ENCODE measurements around the gene USH2A. TPM values are rescaled to one million over a fixed set of nuclear protein-coding genes. Genes with fewer than 3 reads are reported as not detected.

The USH2A gene
- total RNA-seq, 4 donors from 2014 or later = under 0.01 TPM; not detected in 3

DNA sequence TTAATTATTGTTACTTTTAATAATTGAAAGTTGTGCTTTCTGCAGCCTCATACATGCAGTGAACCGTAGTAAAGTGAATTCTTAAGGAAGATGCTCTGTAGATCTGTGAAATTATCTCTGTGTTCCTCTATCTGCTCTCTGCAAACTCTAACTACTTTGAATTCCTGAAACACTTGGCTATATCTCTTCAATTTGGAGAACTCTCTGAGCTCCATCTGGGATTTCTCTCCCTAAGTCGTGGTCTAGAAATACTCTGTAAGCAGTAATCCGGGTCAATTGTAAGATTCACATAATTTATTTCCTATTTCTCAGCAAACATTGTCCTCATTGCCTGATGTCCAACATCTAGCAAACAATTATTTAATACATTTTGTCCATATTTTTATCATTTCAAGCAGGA is 164.9 kb downstream of the USH2A start:
- Histone ChIP-seq H3K9me3 (no peaks in the 10 kb centered on the region), H3K27ac (no peak overlapping the region), H3K4me3 (no peak overlapping the region), H3K27me3 (no peaks in the 10 kb centered on the region), H3K36me3 (no peaks in the 10 kb centered on the region), H3K4me1 (no peaks in the 10 kb centered on the region)
- in situ Hi-C loops (cut with MboI; ENCODE audit: low pct_ligation_motif_present in 1 of 4, low pct_unique_long_range_greater_than_20kb in 1 of 4, low sequenced_read_pairs in 3 of 4) (no loop called here), intact Hi-C loops (cut with DNase I; ENCODE audit: low total_unique reads) (no loop called here)
- no peak for TF ChIP-seq POLR2A (IDR thresholded peaks at IDR 0.05)
- no peak for TF ChIP-seq EP300 (IDR thresholded peaks at IDR 0.05; ENCODE audit: low read depth)
- TF ChIP-seq POLR2AphosphoS5 (IDR thresholded peaks at IDR 0.05) = no peak
- TF ChIP-seq, protein P1, sequence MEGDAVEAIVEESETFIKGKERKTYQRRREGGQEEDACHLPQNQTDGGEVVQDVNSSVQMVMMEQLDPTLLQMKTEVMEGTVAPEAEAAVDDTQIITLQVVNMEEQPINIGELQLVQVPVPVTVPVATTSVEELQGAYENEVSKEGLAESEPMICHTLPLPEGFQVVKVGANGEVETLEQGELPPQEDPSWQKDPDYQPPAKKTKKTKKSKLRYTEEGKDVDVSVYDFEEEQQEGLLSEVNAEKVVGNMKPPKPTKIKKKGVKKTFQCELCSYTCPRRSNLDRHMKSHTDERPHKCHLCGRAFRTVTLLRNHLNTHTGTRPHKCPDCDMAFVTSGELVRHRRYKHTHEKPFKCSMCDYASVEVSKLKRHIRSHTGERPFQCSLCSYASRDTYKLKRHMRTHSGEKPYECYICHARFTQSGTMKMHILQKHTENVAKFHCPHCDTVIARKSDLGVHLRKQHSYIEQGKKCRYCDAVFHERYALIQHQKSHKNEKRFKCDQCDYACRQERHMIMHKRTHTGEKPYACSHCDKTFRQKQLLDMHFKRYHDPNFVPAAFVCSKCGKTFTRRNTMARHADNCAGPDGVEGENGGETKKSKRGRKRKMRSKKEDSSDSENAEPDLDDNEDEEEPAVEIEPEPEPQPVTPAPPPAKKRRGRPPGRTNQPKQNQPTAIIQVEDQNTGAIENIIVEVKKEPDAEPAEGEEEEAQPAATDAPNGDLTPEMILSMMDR (IDR thresholded peaks at IDR 0.05) = no peak
- WGBS, 2 donors (ENCODE audit: low coverage in 1 of 2) = 70 to 79% methylated on average over 3 of the region's 3 CpGs
- DNase-seq = no peak

DNA sequence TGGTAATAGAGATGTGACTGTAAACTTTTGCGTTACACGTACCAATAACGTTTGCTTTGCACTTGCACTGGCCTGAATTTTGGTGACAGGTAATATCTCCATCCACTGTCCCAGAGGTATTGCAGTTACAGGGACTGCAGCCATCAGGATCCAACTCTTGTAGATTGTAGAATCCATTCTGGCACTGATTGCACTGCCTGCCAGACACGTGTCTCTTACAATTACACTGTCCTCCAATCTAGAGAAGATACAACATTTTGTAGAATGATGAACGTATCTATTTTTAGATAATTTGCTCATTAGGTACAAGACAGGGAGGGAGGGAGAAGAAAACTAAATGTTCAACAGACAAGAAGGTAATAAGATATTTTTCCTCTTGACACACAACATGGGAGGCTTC is 172.4 kb downstream of the USH2A start:
- TF ChIP-seq POLR2AphosphoS5 (IDR thresholded peaks at IDR 0.05) = no peak
- no peak for TF ChIP-seq POLR2A (IDR thresholded peaks at IDR 0.05)
- TF ChIP-seq EP300 (IDR thresholded peaks at IDR 0.05; ENCODE audit: low read depth) = no peak
- TF ChIP-seq, protein P1 (IDR thresholded peaks at IDR 0.05) = no peak
- H3K36me3 ChIP-seq = no peaks in the 10 kb centered on the region
- H3K4me3 ChIP-seq = no peak overlapping the region
- in situ Hi-C loops (cut with MboI; ENCODE audit: low pct_ligation_motif_present in 1 of 4, low pct_unique_long_range_greater_than_20kb in 1 of 4, low sequenced_read_pairs in 3 of 4) = no loop called here
- H3K4me1 ChIP-seq = no peaks in the 10 kb centered on the region
- no peak overlapping the region for H3K27ac ChIP-seq
- no peak for DNase-seq
- no peaks in the 10 kb centered on the region for H3K27me3 ChIP-seq
- intact Hi-C loops (cut with DNase I; ENCODE audit: low total_unique reads) = no loop called here
- H3K9me3 ChIP-seq = no peaks in the 10 kb centered on the region
- WGBS, 2 donors (ENCODE audit: low coverage in 1 of 2) = 76 to 80% methylated on average over 5 of the region's 5 CpGs

DNA sequence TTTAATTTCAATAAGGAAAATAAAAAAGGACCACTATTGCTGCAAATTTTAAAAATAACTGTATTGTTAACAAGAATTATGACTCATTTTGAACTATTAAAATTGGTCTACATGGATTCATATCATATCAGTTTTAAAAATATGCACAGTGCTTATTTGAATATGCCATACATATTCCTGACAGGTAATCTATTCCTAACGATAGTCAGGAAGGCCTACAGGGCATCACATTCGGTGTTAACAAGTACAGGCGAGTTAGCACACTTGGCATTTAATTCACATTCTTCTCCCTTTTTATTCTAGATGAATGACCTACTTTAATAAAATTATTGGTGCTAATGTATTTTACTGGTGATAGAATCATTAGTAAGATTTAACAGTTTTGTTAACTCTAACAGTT is 174.6 kb downstream of the USH2A start:
- Histone ChIP-seq H3K4me3 (no peak overlapping the region), H3K27me3 (no peaks in the 10 kb centered on the region), H3K4me1 (no peaks in the 10 kb centered on the region), H3K27ac (no peak overlapping the region), H3K9me3 (no peaks in the 10 kb centered on the region), H3K36me3 (no peaks in the 10 kb centered on the region)
- DNase-seq = no peak
- 81 to 89% methylated on average over 3 of the region's 3 CpGs for WGBS, 2 donors (ENCODE audit: low coverage in 1 of 2)
- in situ Hi-C loops (cut with MboI; ENCODE audit: low pct_ligation_motif_present in 1 of 4, low pct_unique_long_range_greater_than_20kb in 1 of 4, low sequenced_read_pairs in 3 of 4) = no loop called here
- intact Hi-C loops (cut with DNase I; ENCODE audit: low total_unique reads) = no loop called here
- TF ChIP-seq POLR2AphosphoS5 (IDR thresholded peaks at IDR 0.05) (no peak), POLR2A (IDR thresholded peaks at IDR 0.05) (no peak), EP300 (IDR thresholded peaks at IDR 0.05; ENCODE audit: low read depth) (no peak)
- TF ChIP-seq, protein P1 (IDR thresholded peaks at IDR 0.05) = no peak

DNA sequence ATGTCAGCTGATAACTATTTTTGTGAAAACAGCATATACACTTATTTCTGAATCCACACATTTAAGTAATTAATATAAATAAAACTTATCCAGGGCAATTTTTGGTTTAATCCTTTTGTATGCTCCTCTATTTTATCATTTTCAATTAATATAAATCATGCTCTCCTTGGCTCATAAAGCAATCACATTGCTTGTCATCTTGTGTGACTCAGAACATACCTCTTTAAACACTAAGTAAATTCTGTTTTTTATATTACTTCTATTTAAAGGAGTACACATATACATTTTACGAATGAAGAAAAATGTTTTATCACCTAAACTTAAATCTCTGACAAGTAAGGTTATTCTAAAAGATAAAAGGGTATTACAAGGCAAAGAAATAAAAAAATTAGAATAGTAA is 175.3 kb downstream of the USH2A start:
- DNase-seq = no peak
- in situ Hi-C loops (cut with MboI; ENCODE audit: low pct_ligation_motif_present in 1 of 4, low pct_unique_long_range_greater_than_20kb in 1 of 4, low sequenced_read_pairs in 3 of 4) = no loop called here
- Histone ChIP-seq H3K27me3 (no peaks in the 10 kb centered on the region), H3K27ac (no peak overlapping the region), H3K4me3 (no peak overlapping the region), H3K4me1 (no peaks in the 10 kb centered on the region), H3K36me3 (no peaks in the 10 kb centered on the region), H3K9me3 (no peaks in the 10 kb centered on the region)
- intact Hi-C loops (cut with DNase I; ENCODE audit: low total_unique reads) = no loop called here
- TF ChIP-seq, protein P1 (IDR thresholded peaks at IDR 0.05) = no peak
- TF ChIP-seq EP300 (IDR thresholded peaks at IDR 0.05; ENCODE audit: low read depth) (no peak), POLR2AphosphoS5 (IDR thresholded peaks at IDR 0.05) (no peak), POLR2A (IDR thresholded peaks at IDR 0.05) (no peak)
- WGBS, 2 donors (ENCODE audit: low coverage in 1 of 2) = 36 to 49% methylated on average over 1 of the region's 1 CpG

Measured in transverse colon (tissue), 4 donors.